Activated CD8-positive, alpha-beta T cell treated with anti-CD3 and anti-CD28 coated beads for 36 hours (primary cell): ENCODE data around the gene PRPF40A. TPM values are rescaled to one million over a fixed set of nuclear protein-coding genes. Genes with fewer than 3 reads are reported as not detected.
A peak's percentile ranks its signal among the peaks of the same experiment; 100 is the strongest.
"Not testable (repeated sequence)": the region's sequence is repeated elsewhere in the genome, so short reads cannot be mapped to it uniquely, and the experiment has no call there.

Experiments used
- ATAC-seq: fragments of 200-7000 bp; cut with Tn5 transposase; one replicate; pipeline ENCODE4 v1.10.0; 2021; ENCODE audit warnings: mild to moderate bottlenecking, moderate library complexity
- CTCF ChIA-PET: fragments of 350-600 bp; sonication (Branson Sonifier 250); formaldehyde crosslinking; loops from one replicate; lab custom pipeline; 2021; ENCODE audit warnings: antibody characterized with exemption; lab: Charles Lee
- POLR2A ChIA-PET: fragments of 350-600 bp; sonication (Branson Sonifier 250); formaldehyde crosslinking; loops from one replicate; lab custom pipeline; 2021; ENCODE audit warnings: antibody characterized with exemption; lab: Charles Lee
- DNase-seq: peaks from one replicate; pipeline ENCODE4 v3.0.0-alpha.2; 2020
- H3K27ac Mint-ChIP-seq: one replicate; pipeline ENCODE4 v1.8.0; 2021; ENCODE audit warnings: mild to moderate bottlenecking, mixed read lengths
- H3K27me3 Mint-ChIP-seq: one replicate; pipeline ENCODE4 v1.8.0; 2021; ENCODE audit warnings: mixed read lengths
- H3K36me3 Mint-ChIP-seq: one replicate; pipeline ENCODE4 v1.8.0; 2021; ENCODE audit warnings: low read depth, mixed read lengths
- H3K4me1 Mint-ChIP-seq: one replicate; pipeline ENCODE4 v1.8.0; 2021; ENCODE audit warnings: low read depth, mixed read lengths
- H3K4me3 Mint-ChIP-seq: one replicate; pipeline ENCODE4 v1.8.0; 2021; ENCODE audit warnings: mild to moderate bottlenecking, moderate library complexity, mixed read lengths
- H3K9me3 Mint-ChIP-seq: one replicate; pipeline ENCODE4 v1.8.0; 2021; ENCODE audit warnings: mixed read lengths
- CTCF ChIP-seq: fragments of 200-600 bp; IDR thresholded peaks from one replicate; pipeline ENCODE4 v1.8.0; 2022; ENCODE audit warnings: antibody characterized with exemption, mild to moderate bottlenecking
- intact Hi-C: fragments of 100-400 bp; cut with micrococcal nuclease; formaldehyde crosslinking; loops from one replicate; pipeline ENCODE4 v1.10.0; 2022
- total RNA-seq, 2 experiments: library from RNA; stranded (reverse); gene quantifications; one replicate each; pipeline ENCODE4 v1.2.3, GENCODE V29; 2021

Gene PRPF40A
- total RNA-seq, 2 experiments from 2014 or later: 145 to 148 TPM

- H3K27ac Mint-ChIP-seq: no peak overlapping the region
- no peak for TF ChIP-seq CTCF
- H3K4me1 Mint-ChIP-seq: no peaks in the 10 kb centered on the region
- H3K27me3 Mint-ChIP-seq: no peaks in the 10 kb centered on the region
- intact Hi-C loops: no loop called here
- H3K9me3 Mint-ChIP-seq: no peaks in the 10 kb centered on the region
- ChIA-PET POLR2A (no interaction called here), CTCF (no interaction called here)
- no peak for DNase-seq
- H3K36me3 Mint-ChIP-seq: peaks cover 8% of the 10 kb centered on the region
- ATAC-seq: no peak
- H3K4me3 Mint-ChIP-seq: no peak overlapping the region
These were observed 44.0 kb upstream of the PRPF40A start for GRCh38 chr2:152761214-152761613.

GRCh38 chr2:152759290-152760072, 42.2 kb upstream of the PRPF40A start:
- intact Hi-C loops: no loop called here
- Mint-ChIP-seq H3K9me3 (no peaks in the 10 kb centered on the region), H3K27me3 (no peaks in the 10 kb centered on the region), H3K4me1 (no peaks in the 10 kb centered on the region), H3K36me3 (peaks cover 13% of the 10 kb centered on the region), H3K4me3 (no peak overlapping the region), H3K27ac (no peak overlapping the region)
- ChIA-PET CTCF (no interaction called here), POLR2A (no interaction called here)
- no peak for DNase-seq
- TF ChIP-seq CTCF: no peak
- no peak for ATAC-seq

- no peak overlapping the region for H3K4me3 Mint-ChIP-seq
- H3K4me1 Mint-ChIP-seq: peaks cover 2% of the 10 kb centered on the region
- CTCF ChIA-PET: interaction anchor here (1.6 kb wide), 1 partner anchor 12 kb away, joined by 4 read pairs; no protein-coding TSS in a partner anchor
- DNase-seq: peak; percentile 13
- ATAC-seq: no peak
- intact Hi-C loops: no loop called here
- H3K36me3 Mint-ChIP-seq: peaks cover 30% of the 10 kb centered on the region
- no peak overlapping the region for H3K27ac Mint-ChIP-seq
- TF ChIP-seq CTCF: peak; percentile 34
- POLR2A ChIA-PET: no interaction called here
- no peaks in the 10 kb centered on the region for H3K9me3 Mint-ChIP-seq
- no peaks in the 10 kb centered on the region for H3K27me3 Mint-ChIP-seq
These were observed 37.8 kb upstream of the PRPF40A start for GRCh38 chr2:152755029-152755428.

- POLR2A ChIA-PET, H3K4me1 Mint-ChIP-seq: not testable (repeated sequence)
These were observed 30.5 kb upstream of the PRPF40A start for GRCh38 chr2:152747751-152748150.

GRCh38 chr2:152743002-152743401, 25.7 kb upstream of the PRPF40A start:
- POLR2A ChIA-PET: interaction anchor here (1.1 kb wide), 1 partner anchor 24 kb away, joined by 4 read pairs; no protein-coding TSS in a partner anchor
- CTCF ChIA-PET: interaction anchor here (0.6 to 2.0 kb wide), 10 partner anchors 8 to 567 kb away, joined by 3 to 9 read pairs (median 3); partner anchors contain the start of gene STAM2
- no peaks in the 10 kb centered on the region for H3K9me3 Mint-ChIP-seq
- no peak overlapping the region for H3K4me3 Mint-ChIP-seq
- no peaks in the 10 kb centered on the region for H3K4me1 Mint-ChIP-seq
- ATAC-seq (no peak), DNase-seq (no peak)
- intact Hi-C loops: no loop called here
- no peak overlapping the region for H3K27ac Mint-ChIP-seq
- H3K27me3 Mint-ChIP-seq: no peaks in the 10 kb centered on the region
- TF ChIP-seq CTCF: peak; percentile 50
- peaks cover 19% of the 10 kb centered on the region for H3K36me3 Mint-ChIP-seq

More at GRCh38 chr2:152747751-152748150, 30.5 kb upstream of the PRPF40A start:
- H3K4me3 Mint-ChIP-seq, DNase-seq, H3K27me3 Mint-ChIP-seq, ATAC-seq, intact Hi-C loops, H3K27ac Mint-ChIP-seq, H3K9me3 Mint-ChIP-seq, CTCF ChIA-PET: not testable (repeated sequence)
- peaks cover 21% of the 10 kb centered on the region for H3K36me3 Mint-ChIP-seq
